HPDE6-E6E7 (cell line): ENCODE data around the gene CPT1C.

Experiments
- DNase-seq: peaks from one replicate; pipeline ENCODE4 v3.0.0; 2011; ENCODE audit warnings: missing footprints; ENCODE audit errors: extremely low spot score

Gene CPT1C

GRCh38 chr19:49755956-49756355, 65.0 kb downstream of the CPT1C start:
- no peak for DNase-seq

- no peak for DNase-seq
Observed at GRCh38 chr19:49758292-49758691, 67.4 kb downstream of the CPT1C start.

- no peak for DNase-seq
Observed at GRCh38 chr19:49761249-49761624, 70.3 kb downstream of the CPT1C start.

GRCh38 chr19:49761625-49762311, 70.9 kb downstream of the CPT1C start:
- DNase-seq: no peak

GRCh38 chr19:49763230-49763629, 72.3 kb downstream of the CPT1C start, which contains the start of gene TSKS:
Gene TSKS, minus strand, starts transcription at chr19:49763306. Its CDS starts 59 bp downstream, at chr19:49763247.
- DNase-seq: no peak
